NCI-H1105 (cell line): ENCODE results near the gene TBC1D14.

Source experiments
- DNase-seq: peaks from one replicate; lab custom pipeline; 2025; lab: John Stamatoyannopoulos, UW

The TBC1D14 gene

GRCh38 chr4:7001271-7001670 lies 91.6 kb downstream of the TBC1D14 start:
- no peak for DNase-seq

- DNase-seq: no peak
These were observed 92.7 kb downstream of the TBC1D14 start for GRCh38 chr4:7002336-7002735.

- DNase-seq: no peak
These were observed 93.7 kb downstream of the TBC1D14 start for GRCh38 chr4:7003176-7003878.

DNA sequence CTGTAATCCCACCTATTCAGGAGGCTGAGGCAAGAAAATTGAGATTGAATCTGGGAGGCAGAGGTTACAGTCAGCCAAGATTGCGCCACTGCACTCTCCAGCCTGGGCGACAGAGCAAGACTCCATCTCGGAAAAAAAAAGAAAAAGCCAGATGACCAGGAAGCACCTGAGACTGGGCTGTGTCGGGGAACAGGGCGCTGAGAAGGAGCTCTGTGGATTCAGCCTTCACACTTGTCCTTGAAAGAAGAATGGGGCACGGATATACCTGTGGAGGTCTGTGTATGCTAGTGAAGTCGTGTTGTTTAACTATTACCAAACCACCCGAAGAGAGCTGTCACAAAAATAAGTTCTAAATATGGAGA lies 94.2 kb downstream of the TBC1D14 start:
- no peak for DNase-seq

- no peak for DNase-seq
These were observed 94.7 kb downstream of the TBC1D14 start for GRCh38 chr4:7004331-7004730.

- no peak for DNase-seq
These were observed 95.9 kb downstream of the TBC1D14 start for GRCh38 chr4:7005571-7005970.

- no peak for DNase-seq
These were observed 96.8 kb downstream of the TBC1D14 start for GRCh38 chr4:7006411-7006810.

DNA sequence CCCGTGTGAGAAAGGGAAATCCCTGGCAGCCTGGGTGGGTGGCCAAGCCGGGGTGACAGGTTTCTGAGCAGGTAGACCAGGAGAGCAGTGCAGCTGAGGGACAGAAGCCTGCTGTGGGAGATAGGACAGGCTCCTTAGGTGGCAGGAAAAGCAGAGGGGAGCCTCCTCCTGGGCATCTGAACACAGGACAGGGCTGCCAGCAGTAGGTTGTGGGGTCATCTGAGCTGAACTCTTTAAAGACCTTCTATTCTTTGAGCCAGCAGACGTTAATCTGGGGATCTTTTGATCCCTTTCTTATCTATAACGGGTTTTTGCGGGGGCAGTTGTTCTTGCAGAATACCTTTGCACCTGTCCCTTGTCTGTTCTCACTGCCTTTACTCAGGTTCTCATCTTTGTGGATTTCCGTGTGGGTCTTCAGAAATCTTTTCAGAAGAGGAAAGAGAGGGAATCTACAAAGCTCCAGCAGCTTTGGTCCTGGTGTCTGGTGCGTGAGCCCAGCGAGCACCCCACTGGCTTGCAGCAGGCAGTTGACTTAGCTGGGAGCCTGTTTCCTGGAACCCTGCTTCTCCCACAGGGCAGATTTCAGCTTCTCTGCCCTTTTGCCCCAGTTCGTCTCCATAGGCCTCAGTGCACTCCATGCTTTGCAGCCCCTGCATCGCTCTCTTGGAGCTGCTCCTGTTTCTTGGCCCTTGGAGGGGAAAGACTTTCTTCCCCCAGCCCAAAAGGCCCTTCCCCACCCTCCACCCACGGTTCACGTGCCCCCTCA lies 97.7 kb downstream of the TBC1D14 start:
- no peak for DNase-seq

DNA sequence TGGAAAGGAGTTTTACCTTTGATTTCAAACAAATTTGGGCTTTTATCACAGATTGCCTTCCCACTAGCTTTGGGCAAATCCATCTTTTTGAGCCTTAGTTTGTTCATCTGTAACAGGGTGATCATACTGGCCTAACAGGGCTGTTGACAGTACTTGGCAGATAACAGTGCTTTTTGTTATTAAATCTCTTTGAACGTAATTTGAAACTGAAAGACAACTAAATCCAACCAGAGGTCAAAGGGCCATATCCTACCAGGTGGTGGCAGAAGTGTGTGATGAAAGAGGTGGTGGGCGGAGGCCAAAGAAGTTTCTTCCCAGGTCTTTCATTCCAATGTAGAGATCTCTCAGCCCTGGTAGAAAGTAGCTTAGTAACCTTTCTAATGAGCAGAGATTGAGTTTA lies 98.3 kb downstream of the TBC1D14 start:
- no peak for DNase-seq

GRCh38 chr4:7009564-7009963 lies 99.9 kb downstream of the TBC1D14 start:
- DNase-seq: no peak

DNA sequence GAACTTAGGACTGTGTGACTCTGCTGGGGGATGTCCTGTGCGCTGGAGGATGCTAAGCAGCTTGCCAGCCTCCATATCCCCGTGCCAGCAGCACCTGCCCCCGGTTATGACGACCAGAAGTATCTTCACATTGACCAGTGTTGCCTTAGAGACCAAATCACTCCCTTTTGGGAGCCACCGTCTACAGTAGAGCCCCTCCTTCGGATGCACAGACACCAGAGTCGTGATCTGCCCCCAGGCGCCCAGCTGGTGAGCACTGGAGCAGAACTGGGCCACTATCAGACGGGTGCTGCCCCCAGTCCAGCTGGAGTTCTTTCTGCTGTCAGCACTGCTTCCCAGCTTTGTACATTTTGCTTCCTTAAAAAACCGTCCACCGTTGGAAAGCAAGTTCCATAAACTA lies 103.5 kb downstream of the TBC1D14 start:
- no peak for DNase-seq

- DNase-seq: no peak
These were observed 105.2 kb downstream of the TBC1D14 start for GRCh38 chr4:7014815-7015214.

DNA sequence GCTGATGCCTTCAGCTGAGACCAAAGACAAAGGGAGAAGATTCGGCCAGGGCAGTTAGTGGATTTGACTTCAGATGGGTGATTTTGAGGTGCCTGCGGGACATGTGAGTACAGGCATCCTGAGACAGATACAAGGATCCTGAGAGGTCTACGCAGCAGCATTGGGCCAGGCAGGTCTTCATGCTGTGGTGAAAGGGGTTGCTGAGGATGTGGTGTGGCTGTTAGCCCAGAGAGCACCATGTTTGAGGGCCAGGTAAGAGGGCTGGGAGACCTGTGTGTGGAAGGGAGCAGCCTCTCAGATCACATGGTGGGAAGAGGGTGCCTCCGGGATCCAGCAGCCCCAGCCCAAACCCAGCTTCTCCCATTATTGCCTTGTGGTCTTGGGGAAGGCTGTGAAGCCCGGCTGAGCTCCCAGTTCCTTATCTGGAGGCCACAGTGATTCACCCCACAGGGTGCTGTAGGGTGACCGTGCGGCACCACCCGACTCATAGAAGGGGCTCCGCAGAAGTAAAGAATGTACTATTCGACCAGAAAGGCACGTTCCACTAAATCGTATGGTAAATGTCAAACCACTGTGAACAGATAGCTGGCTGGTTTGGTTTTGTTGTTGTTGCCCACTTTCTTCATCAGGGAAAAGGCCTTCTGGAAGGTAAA lies 105.9 kb downstream of the TBC1D14 start:
- no peak for DNase-seq

DNA sequence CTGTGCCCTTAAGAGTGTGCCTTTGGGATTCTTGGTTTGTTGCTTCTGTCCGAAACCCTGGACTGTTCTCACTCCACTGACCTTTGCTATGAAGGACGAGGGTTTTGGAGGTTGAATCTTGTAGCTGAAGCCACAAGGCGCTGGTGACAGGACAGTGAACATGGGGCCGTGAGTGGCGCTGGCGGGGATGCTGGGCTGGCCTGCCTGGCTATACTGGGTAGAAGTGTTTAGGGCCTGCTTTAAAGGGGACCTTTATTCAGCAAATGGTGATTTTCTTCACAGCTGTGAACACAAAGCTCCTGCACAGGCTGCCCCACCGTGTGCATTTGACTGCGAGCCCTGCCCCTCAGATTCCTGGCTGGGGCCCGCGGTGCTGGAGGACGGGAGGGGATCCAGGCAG lies 106.5 kb downstream of the TBC1D14 start:
- no peak for DNase-seq

DNA sequence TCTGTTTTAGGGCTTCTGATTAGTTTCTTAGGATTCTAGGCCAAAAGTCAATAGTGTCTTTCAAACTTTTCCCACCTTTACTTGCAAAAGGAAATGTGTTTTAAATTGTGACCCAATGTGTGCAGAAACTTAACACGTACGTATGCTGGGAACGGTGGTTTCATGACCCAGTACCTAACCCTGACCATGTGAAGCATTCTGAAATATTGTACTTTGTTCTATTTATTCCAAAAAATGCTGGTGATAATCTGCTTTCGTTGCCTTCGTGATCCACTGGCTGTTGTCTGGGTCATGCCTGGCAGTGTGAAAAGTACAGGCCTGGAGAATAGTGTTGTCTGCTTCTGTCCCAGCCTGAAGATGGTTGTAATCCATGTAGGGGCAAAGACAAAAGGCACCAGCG lies 106.9 kb downstream of the TBC1D14 start:
- DNase-seq: no peak

- no peak for DNase-seq
These were observed 107.9 kb downstream of the TBC1D14 start for GRCh38 chr4:7017446-7018048.

GRCh38 chr4:7018281-7018680 lies 108.7 kb downstream of the TBC1D14 start:
- no peak for DNase-seq

- DNase-seq: no peak
These were observed 109.7 kb downstream of the TBC1D14 start for GRCh38 chr4:7019367-7019766.

DNA sequence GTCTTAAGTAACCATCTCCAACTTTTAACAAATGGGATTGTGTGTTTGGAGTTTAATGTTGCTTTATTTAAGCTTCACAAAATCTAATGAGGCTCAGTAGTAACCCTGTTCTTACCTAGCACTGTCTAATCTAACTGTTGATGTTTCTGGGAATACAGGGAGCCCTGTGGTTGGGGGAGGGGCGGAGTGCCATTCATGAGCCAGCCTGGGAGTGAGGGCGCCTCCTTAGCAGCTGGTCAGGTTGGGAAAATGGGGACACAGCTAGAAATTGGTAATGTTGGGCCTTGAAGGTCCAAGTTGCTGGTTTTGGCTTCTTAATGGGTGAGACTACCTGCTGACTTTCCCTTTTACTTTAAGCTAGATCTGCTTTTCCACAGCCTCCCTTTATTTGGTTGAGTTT lies 110.7 kb downstream of the TBC1D14 start:
- DNase-seq: no peak

DNA sequence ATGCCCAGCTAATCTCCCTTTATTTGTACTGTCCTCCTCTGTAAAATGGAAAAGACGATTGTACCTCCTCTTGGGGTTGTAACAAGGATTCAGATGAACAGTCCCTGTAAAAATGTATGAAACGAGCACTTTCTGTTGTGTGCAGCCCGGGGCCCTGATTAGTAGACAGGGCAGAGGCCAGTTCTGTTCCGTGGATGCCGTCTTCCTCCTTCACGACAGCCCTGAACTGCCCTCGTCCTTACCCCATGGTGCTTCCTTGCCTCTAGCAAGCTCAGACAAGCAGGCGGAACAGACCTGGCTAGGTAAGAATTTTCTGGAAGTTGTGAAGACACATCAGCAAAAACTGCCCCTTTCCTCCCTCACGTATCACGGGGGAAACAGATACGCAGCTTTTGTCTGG lies 111.2 kb downstream of the TBC1D14 start:
- no peak for DNase-seq

- no peak for DNase-seq
These were observed 111.7 kb downstream of the TBC1D14 start for GRCh38 chr4:7021355-7021754.

DNA sequence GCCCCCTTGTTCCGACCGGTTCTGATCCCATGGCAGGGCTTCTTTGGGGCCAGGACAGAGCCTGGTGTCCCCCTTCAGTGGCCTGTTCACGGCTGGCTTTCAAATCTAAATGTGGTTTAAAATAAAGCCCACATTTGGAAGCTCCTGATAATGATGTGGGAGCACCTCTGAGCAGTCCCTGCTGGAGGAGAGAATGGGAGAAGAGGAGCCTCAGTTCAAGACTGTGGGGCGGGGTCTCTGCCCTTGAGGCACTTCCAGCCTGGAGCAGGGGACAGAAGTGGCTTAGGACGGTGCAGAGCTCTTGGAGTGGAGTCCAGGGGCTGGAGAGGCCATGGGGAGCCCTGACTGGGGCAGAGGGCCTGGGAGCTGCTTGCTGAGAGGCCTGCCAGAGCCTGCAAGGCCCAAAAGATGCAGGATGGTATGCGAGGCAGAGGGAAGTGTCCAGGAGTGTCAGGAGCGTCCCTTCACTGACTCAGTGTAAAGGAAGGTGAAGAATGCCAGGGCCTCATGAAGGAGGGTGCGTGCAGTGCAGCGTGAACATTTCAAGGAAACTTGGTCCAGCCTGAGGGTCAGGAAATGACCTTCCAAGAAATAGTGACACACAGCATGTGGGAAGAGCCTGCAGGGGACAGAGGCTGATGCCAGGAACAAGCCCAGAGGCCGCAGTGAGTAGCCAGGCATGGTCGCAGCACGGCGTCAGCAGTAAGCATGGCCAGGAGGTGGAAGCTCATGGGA lies 112.5 kb downstream of the TBC1D14 start:
- no peak for DNase-seq
